Activated CD8-positive, alpha-beta T cell treated with anti-CD3 and anti-CD28 coated beads for 36 hours (primary cell): Measurements from ENCODE around the gene GNG3. TPM values are rescaled to one million over a fixed set of nuclear protein-coding genes. Genes with fewer than 3 reads are reported as not detected.

Experiments
- ATAC-seq: fragments of 200-7000 bp; cut with Tn5 transposase; one replicate; pipeline ENCODE4 v1.10.0; 2021; ENCODE audit warnings: mild to moderate bottlenecking, moderate library complexity
- CTCF ChIA-PET: fragments of 350-600 bp; sonication (Branson Sonifier 250); formaldehyde crosslinking; loops from one replicate; lab custom pipeline; 2021; ENCODE audit warnings: antibody characterized with exemption; lab: Charles Lee
- POLR2A ChIA-PET: fragments of 350-600 bp; sonication (Branson Sonifier 250); formaldehyde crosslinking; loops from one replicate; lab custom pipeline; 2021; ENCODE audit warnings: antibody characterized with exemption; lab: Charles Lee
- DNase-seq: peaks from one replicate; pipeline ENCODE4 v3.0.0-alpha.2; 2020
- H3K27ac Mint-ChIP-seq: one replicate; pipeline ENCODE4 v1.8.0; 2021; ENCODE audit warnings: mild to moderate bottlenecking, mixed read lengths
- H3K27me3 Mint-ChIP-seq: one replicate; pipeline ENCODE4 v1.8.0; 2021; ENCODE audit warnings: mixed read lengths
- H3K36me3 Mint-ChIP-seq: one replicate; pipeline ENCODE4 v1.8.0; 2021; ENCODE audit warnings: low read depth, mixed read lengths
- H3K4me1 Mint-ChIP-seq: one replicate; pipeline ENCODE4 v1.8.0; 2021; ENCODE audit warnings: low read depth, mixed read lengths
- H3K4me3 Mint-ChIP-seq: one replicate; pipeline ENCODE4 v1.8.0; 2021; ENCODE audit warnings: mild to moderate bottlenecking, moderate library complexity, mixed read lengths
- H3K9me3 Mint-ChIP-seq: one replicate; pipeline ENCODE4 v1.8.0; 2021; ENCODE audit warnings: mixed read lengths
- intact Hi-C: fragments of 100-400 bp; cut with micrococcal nuclease; formaldehyde crosslinking; loops from one replicate; pipeline ENCODE4 v1.10.0; 2022
- total RNA-seq, 2 experiments: library from RNA; stranded (reverse); gene quantifications; one replicate each; pipeline ENCODE4 v1.2.3, GENCODE V29; 2021
- TF ChIP-seq, protein P1 (sequence below): fragments of 200-600 bp; IDR thresholded peaks from one replicate; pipeline ENCODE4 v1.8.0; 2022; ENCODE audit warnings: antibody characterized with exemption, mild to moderate bottlenecking

The GNG3 gene
- total RNA-seq, 2 experiments from 2014 or later = not detected

DNA sequence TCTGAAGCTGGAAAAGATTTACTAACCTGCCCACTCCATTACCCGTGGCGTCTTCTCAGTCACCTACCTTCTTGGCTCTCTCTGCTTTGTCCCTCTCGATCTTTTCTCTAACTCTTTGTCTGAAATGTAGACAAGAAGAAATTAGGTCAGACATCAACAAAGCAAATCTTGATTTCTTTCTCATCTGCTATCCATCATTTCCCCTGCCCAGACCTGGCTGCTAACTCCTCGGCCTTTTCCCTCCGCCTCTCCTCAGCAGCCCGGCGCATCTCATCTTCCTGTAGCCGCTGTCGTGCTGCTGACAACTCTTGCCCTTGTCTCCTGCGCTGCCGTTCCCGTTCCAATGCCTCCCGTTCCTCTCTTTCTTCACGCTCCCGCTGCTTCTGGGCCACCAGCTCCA is 29.8 kb upstream of the GNG3 start:
- CTCF ChIA-PET = interaction anchor here (1.0 to 1.6 kb wide), 3 partner anchors 10 to 86 kb away, joined by 4 to 6 read pairs (median 6); partner anchors contain the start of genes C11orf98, CSKMT and TUT1
- no peaks in the 10 kb centered on the region for H3K9me3 Mint-ChIP-seq
- POLR2A ChIA-PET = interaction anchor here (0.9 to 21.7 kb wide), 4 partner anchors 12 to 86 kb away, joined by 3 to 263 read pairs (median 40); partner anchors contain the start of genes C11orf98, CSKMT, GANAB and TUT1
- peaks cover 37% of the 10 kb centered on the region for H3K36me3 Mint-ChIP-seq
- H3K27ac Mint-ChIP-seq = peak overlapping the region; percentile 93
- DNase-seq (no peak), ATAC-seq (no peak)
- H3K27me3 Mint-ChIP-seq = no peaks in the 10 kb centered on the region
- H3K4me3 Mint-ChIP-seq = peak overlapping the region; percentile 86
- TF ChIP-seq, protein P1, sequence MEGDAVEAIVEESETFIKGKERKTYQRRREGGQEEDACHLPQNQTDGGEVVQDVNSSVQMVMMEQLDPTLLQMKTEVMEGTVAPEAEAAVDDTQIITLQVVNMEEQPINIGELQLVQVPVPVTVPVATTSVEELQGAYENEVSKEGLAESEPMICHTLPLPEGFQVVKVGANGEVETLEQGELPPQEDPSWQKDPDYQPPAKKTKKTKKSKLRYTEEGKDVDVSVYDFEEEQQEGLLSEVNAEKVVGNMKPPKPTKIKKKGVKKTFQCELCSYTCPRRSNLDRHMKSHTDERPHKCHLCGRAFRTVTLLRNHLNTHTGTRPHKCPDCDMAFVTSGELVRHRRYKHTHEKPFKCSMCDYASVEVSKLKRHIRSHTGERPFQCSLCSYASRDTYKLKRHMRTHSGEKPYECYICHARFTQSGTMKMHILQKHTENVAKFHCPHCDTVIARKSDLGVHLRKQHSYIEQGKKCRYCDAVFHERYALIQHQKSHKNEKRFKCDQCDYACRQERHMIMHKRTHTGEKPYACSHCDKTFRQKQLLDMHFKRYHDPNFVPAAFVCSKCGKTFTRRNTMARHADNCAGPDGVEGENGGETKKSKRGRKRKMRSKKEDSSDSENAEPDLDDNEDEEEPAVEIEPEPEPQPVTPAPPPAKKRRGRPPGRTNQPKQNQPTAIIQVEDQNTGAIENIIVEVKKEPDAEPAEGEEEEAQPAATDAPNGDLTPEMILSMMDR = no peak
- H3K4me1 Mint-ChIP-seq = peaks cover 36% of the 10 kb centered on the region
- intact Hi-C loops = no loop called here

- intact Hi-C loops = no loop called here
- H3K36me3 Mint-ChIP-seq = peaks cover 30% of the 10 kb centered on the region
- H3K4me3 Mint-ChIP-seq = peak overlapping the region; percentile 86
- CTCF ChIA-PET = interaction anchor here (1.2 to 6.5 kb wide), 3 partner anchors 13 to 87 kb away, joined by 4 to 79 read pairs (median 6); partner anchors contain the start of genes C11orf98, CSKMT, LRRN4CL and TUT1
- H3K27me3 Mint-ChIP-seq = no peaks in the 10 kb centered on the region
- TF ChIP-seq, protein P1 = no peak
- H3K27ac Mint-ChIP-seq = peak overlapping the region; percentile 93
- POLR2A ChIA-PET = interaction anchor here (0.6 to 21.7 kb wide), 7 partner anchors 7 to 87 kb away, joined by 3 to 263 read pairs (median 15); partner anchors contain the start of genes C11orf98, CSKMT, GANAB and LBHD1
- H3K9me3 Mint-ChIP-seq = no peaks in the 10 kb centered on the region
- ATAC-seq = no peak
- peaks cover 29% of the 10 kb centered on the region for H3K4me1 Mint-ChIP-seq
- DNase-seq = no peak
Observed at GRCh38 chr11:62678433-62678769, 29.1 kb upstream of the GNG3 start.

- CTCF ChIA-PET = interaction anchor here (0.6 to 6.5 kb wide), 9 partner anchors 13 to 254 kb away, joined by 3 to 79 read pairs (median 10); partner anchors contain the start of genes C11orf98, CSKMT, LRRN4CL and TUT1
- peak; percentile 94 for DNase-seq
- H3K27ac Mint-ChIP-seq = peak within 1 kb of the TSS; percentile 93
- POLR2A ChIA-PET = interaction anchor here (0.6 to 21.7 kb wide), 15 partner anchors 8 to 162 kb away, joined by 3 to 263 read pairs (median 4); partner anchors contain the start of genes C11orf98, CSKMT, GANAB and LBHD1
- peak within 1 kb of the TSS; percentile 86 for H3K4me3 Mint-ChIP-seq
- TF ChIP-seq, protein P1 = no peak
- H3K36me3 Mint-ChIP-seq = peaks cover 30% of the 10 kb centered on the region
- ATAC-seq = peak; percentile 76
- H3K4me1 Mint-ChIP-seq = peaks cover 29% of the 10 kb centered on the region
- intact Hi-C loops = no loop called here
- no peaks in the 10 kb centered on the region for H3K27me3 Mint-ChIP-seq
- no peaks in the 10 kb centered on the region for H3K9me3 Mint-ChIP-seq
Observed at GRCh38 chr11:62678770-62679696, 28.4 kb upstream of the GNG3 start, which contains the start of gene UBXN1. Gene UBXN1, minus strand, starts transcription at chr11:62679073. Its CDS starts 150 bp downstream, at chr11:62678923.

DNA sequence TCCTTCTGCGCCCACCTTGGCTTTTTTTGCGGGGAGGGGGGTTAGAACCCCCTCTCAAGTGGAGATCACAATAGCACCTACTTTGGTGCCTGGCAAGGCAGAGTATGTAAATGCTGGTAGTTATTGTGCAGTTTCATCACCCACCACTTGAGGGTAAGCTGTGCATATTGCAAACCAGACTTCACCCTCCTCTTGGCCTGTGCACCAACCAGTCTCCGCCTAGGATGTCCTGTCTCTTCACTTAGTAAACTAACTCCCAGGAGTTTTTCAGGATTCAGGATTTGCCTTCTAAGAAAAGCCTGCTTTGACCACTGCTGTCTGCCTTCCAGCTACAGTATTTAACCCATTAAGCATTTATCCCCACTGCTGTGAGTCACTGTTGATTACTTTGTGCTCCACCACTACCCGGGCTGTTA is 26.6 kb upstream of the GNG3 start:
- ChIA-PET POLR2A (interaction anchor here (0.8 to 21.7 kb wide), 18 partner anchors 9 to 200 kb away, joined by 3 to 263 read pairs (median 5); partner anchors contain the start of genes C11orf98, CSKMT, GANAB and INTS5), CTCF (interaction anchor here (0.7 to 6.5 kb wide), 28 partner anchors 9 to 286 kb away, joined by 3 to 79 read pairs (median 5); partner anchors contain the start of genes BSCL2, C11orf98, CSKMT and GANAB)
- intact Hi-C loops = no loop called here
- Mint-ChIP-seq H3K36me3 (peaks cover 22% of the 10 kb centered on the region), H3K4me3 (peak overlapping the region; percentile 16), H3K4me1 (peaks cover 26% of the 10 kb centered on the region), H3K27ac (peak overlapping the region; percentile 75), H3K27me3 (no peaks in the 10 kb centered on the region), H3K9me3 (no peaks in the 10 kb centered on the region)
- TF ChIP-seq, protein P1 = peak; percentile 60
- ATAC-seq (peak; percentile 89), DNase-seq (peak; percentile 66)
